Activated naive CD8-positive, alpha-beta T cell treated with anti-CD3 and anti-CD28 coated beads, Interleukin-2, amount 10 ng/mL, durations not matched to agents 7 days and 5 days (primary cell): ENCODE measurements around the gene DSC1. TPM values are rescaled to one million over a fixed set of nuclear protein-coding genes. Genes with fewer than 3 reads are reported as not detected.
"Not testable (repeated sequence)": the region's sequence is repeated elsewhere in the genome, so short reads cannot be mapped to it uniquely, and the experiment has no call there.

Source experiments
- ATAC-seq: fragments of 150-1000 bp; cut with Tn5 transposase; one replicate; pipeline ENCODE4 v1.10.0; 2021; ENCODE audit warnings: low read depth, moderate library complexity
- POLR2A ChIA-PET: fragments of 350-600 bp; sonication (Branson Sonifier 250); formaldehyde crosslinking; loops from one replicate; lab custom pipeline; 2021; ENCODE audit warnings: antibody characterized with exemption; lab: Charles Lee
- DNase-seq: peaks from one replicate; pipeline ENCODE4 v3.0.0; 2021
- H3K27ac Mint-ChIP-seq: one replicate; pipeline ENCODE4 v1.8.0; 2022; ENCODE audit warnings: mild to moderate bottlenecking, mixed read lengths
- H3K27me3 Mint-ChIP-seq: one replicate; pipeline ENCODE4 v1.8.0; 2022; ENCODE audit warnings: mild to moderate bottlenecking, moderate library complexity, mixed read lengths
- H3K36me3 Mint-ChIP-seq: one replicate; pipeline ENCODE4 v1.8.0; 2021; ENCODE audit warnings: mild to moderate bottlenecking, mixed read lengths
- H3K4me1 Mint-ChIP-seq: one replicate; pipeline ENCODE4 v1.8.0; 2021; ENCODE audit warnings: mixed read lengths
- H3K4me3 Mint-ChIP-seq: one replicate; pipeline ENCODE4 v1.8.0; 2022; ENCODE audit warnings: mild to moderate bottlenecking, moderate library complexity, mixed read lengths
- H3K9me3 Mint-ChIP-seq: one replicate; pipeline ENCODE4 v1.8.0; 2021; ENCODE audit warnings: mixed read lengths
- total RNA-seq, 2 experiments: library from RNA; stranded (reverse); gene quantifications; one replicate each; pipeline ENCODE4 v1.2.3, GENCODE V29; 2021

DSC1 gene
- total RNA-seq, 2 experiments from 2014 or later = 0.61 to 0.71 TPM

DNA sequence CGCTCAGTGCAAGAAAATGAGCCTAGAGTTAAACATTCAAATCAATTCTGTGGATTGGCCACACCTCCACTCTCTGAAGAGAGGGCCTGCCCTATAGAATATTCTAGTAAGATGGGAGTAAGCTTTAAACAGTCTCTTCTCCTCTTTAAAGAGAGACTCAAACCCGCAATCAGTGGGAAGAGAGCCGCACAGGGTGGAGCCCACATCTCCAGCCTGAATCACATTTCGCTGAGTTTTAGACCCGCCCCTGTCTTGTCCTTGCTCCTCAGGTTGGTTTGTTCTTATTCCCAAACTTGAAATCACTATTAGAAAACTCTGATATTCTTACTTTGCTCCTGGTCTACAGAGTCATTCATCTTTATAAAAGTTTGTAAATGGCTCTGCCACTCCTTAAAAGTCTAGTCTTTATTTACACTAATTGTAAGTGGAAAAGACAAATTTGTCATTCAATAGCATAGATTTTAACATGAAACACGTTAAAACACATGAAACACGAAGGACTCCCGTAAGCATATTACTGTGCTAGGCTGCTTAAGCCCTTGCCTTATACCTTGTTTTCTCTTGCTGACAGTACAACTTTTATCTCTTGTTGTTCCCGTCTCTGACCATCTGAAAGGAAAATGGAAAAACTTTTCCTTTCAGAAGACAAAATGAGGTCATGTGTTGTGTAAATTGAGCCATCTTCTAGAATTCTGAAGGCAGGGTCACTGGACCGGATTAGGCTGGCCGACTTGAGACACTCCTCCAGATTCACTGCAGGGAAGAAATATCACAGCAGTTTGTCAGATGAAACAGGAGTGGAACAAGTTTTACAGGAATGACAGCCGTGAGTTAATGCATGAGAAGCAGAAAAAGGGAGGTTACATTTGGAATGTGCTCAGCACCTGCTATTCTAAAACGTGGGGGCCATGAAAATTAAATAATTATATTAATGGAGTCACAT is 5.6 kb downstream of the DSC1 start:
- H3K27me3 Mint-ChIP-seq = no peaks in the 10 kb centered on the region

DNA sequence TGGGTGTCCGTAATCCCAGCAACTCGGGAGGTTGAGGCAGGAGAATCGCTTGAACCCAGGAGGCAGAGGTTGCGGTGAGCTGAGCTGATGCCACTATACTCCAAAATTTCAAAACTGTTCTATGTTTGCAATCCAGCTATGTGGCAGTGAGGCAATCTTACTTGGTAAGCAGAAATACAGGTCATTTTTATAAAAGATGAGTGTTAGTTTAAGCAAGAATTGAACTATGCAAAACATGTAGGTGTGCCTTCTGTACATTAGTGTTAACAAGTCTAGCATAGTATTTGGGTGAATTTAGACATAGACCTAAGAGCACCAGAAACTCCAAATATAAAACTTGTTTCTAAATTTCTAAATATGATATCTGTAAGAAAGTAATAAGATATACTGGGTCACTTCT is 7.2 kb downstream of the DSC1 start:
- no peaks in the 10 kb centered on the region for H3K9me3 Mint-ChIP-seq
- no peaks in the 10 kb centered on the region for H3K4me1 Mint-ChIP-seq
- ATAC-seq (no peak), DNase-seq (no peak)
- POLR2A ChIA-PET = no interaction called here
- no peak overlapping the region for H3K4me3 Mint-ChIP-seq
- no peaks in the 10 kb centered on the region for H3K27me3 Mint-ChIP-seq
- H3K36me3 Mint-ChIP-seq = no peaks in the 10 kb centered on the region
- H3K27ac Mint-ChIP-seq = no peak overlapping the region

More for the DNA sequence above, 5.6 kb downstream of the DSC1 start:
- H3K36me3 Mint-ChIP-seq = no peaks in the 10 kb centered on the region
- H3K9me3 Mint-ChIP-seq = no peaks in the 10 kb centered on the region
- ATAC-seq (no peak), DNase-seq (no peak)
- no peak overlapping the region for H3K27ac Mint-ChIP-seq
- no peaks in the 10 kb centered on the region for H3K4me1 Mint-ChIP-seq
- POLR2A ChIA-PET = no interaction called here
- no peak overlapping the region for H3K4me3 Mint-ChIP-seq

DNA sequence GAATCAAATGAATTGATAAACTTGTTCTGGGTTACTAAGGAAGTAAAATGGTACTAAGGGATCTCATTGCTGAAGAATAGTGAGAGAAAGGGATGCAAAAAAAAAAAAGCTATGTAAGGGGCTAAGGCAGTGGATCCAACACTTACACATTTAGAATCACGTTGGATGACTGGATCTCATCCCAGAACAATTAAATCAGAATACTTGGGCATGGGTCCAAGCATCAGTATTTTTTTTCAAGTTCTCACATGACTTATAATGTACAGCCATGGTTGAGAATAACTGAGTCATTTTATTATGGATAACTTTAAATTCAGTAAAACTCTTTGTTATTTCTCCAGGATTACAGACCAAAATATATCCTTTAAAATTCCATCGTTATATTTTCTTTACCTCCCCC is 8.5 kb downstream of the DSC1 start:
- H3K36me3 Mint-ChIP-seq = no peaks in the 10 kb centered on the region
- no peaks in the 10 kb centered on the region for H3K9me3 Mint-ChIP-seq
- POLR2A ChIA-PET = no interaction called here
- ATAC-seq (no peak), DNase-seq (no peak)
- H3K27me3 Mint-ChIP-seq = no peaks in the 10 kb centered on the region
- H3K27ac Mint-ChIP-seq = no peak overlapping the region
- H3K4me3 Mint-ChIP-seq = no peak overlapping the region
- H3K4me1 Mint-ChIP-seq = no peaks in the 10 kb centered on the region

DNA sequence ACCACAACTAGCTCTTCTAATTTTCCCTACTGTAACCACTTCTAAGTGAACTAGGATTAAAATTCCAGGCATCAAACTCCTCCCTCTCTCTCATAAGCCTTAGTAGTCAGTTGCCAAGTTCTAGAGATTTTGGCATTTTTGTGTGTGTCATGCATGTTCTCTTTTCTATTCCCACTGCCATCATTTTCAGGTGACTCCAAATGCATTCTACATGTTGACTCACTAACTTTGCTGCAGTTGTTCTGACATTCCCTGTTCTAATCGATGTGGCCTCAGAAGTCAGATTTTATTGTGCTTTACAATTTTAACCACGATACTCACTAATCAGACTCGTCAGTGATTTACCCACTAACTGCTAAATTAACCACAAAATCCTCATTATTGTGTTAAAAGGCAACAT is 13.3 kb downstream of the DSC1 start:
- H3K9me3 Mint-ChIP-seq = peaks cover 3% of the 10 kb centered on the region
- H3K27me3 Mint-ChIP-seq = no peaks in the 10 kb centered on the region
- no peaks in the 10 kb centered on the region for H3K4me1 Mint-ChIP-seq
- no peak overlapping the region for H3K4me3 Mint-ChIP-seq
- ATAC-seq (no peak), DNase-seq (no peak)
- POLR2A ChIA-PET = no interaction called here
- no peak overlapping the region for H3K27ac Mint-ChIP-seq
- H3K36me3 Mint-ChIP-seq = no peaks in the 10 kb centered on the region

DNA sequence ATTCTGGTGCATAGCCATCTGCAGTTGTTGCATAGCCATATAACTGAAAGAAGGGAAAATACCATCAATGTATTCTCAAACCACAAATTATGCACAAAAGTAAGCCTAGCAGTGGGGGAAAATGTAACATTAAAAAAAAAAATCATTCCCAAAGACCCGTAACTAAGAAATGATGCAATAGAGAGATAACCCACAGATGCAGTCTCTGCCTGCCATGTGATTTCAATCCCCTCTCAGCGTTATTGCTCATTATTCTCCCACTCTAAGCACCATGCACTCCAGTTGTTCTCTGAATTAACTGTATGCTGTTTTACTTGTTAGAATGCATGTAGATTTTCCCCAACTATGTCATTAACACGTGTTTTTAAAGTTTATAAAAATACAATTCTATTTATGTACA is 14.1 kb downstream of the DSC1 start:
- DNase-seq (no peak), ATAC-seq (no peak)
- no peak overlapping the region for H3K4me3 Mint-ChIP-seq
- POLR2A ChIA-PET = no interaction called here
- no peak overlapping the region for H3K27ac Mint-ChIP-seq
- H3K9me3 Mint-ChIP-seq = peaks cover 4% of the 10 kb centered on the region
- no peaks in the 10 kb centered on the region for H3K27me3 Mint-ChIP-seq
- H3K4me1 Mint-ChIP-seq = no peaks in the 10 kb centered on the region
- no peaks in the 10 kb centered on the region for H3K36me3 Mint-ChIP-seq

DNA sequence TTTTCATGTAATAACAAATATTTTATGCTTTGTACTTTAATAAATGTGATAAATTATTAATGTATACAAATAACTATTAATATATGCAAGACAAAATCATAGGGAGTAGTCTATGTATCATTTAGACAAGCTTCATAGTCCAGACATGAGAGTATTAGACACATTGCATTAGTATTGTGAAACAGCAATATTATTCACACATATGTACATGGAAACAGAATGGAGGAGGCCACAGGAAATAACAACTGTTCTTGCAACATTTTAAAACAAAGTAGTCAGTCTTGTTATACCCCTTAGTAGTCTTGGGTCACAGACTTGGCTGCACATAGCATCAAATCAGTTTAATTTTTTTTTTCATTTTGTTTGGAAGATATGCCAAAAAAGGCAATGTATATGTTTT is 15.8 kb downstream of the DSC1 start:
- DNase-seq (no peak), ATAC-seq (no peak)
- Mint-ChIP-seq H3K9me3 (peaks cover 4% of the 10 kb centered on the region), H3K36me3 (no peaks in the 10 kb centered on the region), H3K4me1 (no peaks in the 10 kb centered on the region), H3K4me3 (no peak overlapping the region), H3K27ac (no peak overlapping the region), H3K27me3 (no peaks in the 10 kb centered on the region)
- POLR2A ChIA-PET = no interaction called here

DNA sequence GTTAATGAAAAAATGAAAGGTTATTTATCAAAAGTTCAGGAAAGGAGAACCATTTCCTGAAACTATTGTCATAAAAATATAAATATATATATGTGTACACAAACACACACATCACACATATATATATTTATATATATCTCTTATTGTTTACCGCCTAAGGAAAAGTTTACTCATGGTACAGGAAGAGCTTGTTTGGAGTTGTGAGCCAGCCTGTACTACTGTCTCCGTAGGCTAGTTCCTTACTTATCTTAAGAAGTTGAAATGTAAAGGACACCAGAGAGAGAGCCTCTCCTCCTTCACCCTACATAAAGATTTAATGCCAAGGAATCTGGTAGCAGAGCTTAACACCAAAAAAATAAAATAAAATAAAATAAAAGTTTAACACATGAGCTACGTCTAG is 19.6 kb downstream of the DSC1 start:
- POLR2A ChIA-PET = no interaction called here
- no peak for ATAC-seq
- no peaks in the 10 kb centered on the region for H3K36me3 Mint-ChIP-seq
- DNase-seq = no peak
- H3K27ac Mint-ChIP-seq = no peak overlapping the region
- H3K27me3 Mint-ChIP-seq = no peaks in the 10 kb centered on the region
- peaks cover 4% of the 10 kb centered on the region for H3K9me3 Mint-ChIP-seq
- H3K4me1 Mint-ChIP-seq = no peaks in the 10 kb centered on the region
- H3K4me3 Mint-ChIP-seq = no peak overlapping the region

DNA sequence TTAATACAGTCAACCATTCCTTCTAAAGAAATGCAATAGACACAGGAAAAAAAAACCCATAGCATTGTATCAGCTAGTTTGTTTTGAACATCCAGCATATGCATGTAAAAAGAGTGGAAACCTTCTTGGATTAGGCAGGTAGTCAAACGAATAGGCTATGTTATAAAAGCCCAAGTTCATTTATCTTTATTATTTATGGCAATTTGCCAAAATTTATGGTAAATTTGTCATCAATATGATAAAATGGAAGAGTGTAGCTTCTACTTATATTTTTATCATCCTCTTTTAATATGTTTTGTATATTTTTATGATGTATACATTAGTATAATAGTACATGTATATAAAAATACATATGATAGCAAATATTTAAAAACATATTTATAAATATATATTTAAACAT is 23.9 kb downstream of the DSC1 start:
- ATAC-seq (no peak), DNase-seq (no peak)
- Mint-ChIP-seq H3K9me3 (no peaks in the 10 kb centered on the region), H3K27me3 (no peaks in the 10 kb centered on the region), H3K27ac (no peak overlapping the region), H3K4me3 (no peak overlapping the region), H3K4me1 (no peaks in the 10 kb centered on the region), H3K36me3 (no peaks in the 10 kb centered on the region)
- POLR2A ChIA-PET = no interaction called here

DNA sequence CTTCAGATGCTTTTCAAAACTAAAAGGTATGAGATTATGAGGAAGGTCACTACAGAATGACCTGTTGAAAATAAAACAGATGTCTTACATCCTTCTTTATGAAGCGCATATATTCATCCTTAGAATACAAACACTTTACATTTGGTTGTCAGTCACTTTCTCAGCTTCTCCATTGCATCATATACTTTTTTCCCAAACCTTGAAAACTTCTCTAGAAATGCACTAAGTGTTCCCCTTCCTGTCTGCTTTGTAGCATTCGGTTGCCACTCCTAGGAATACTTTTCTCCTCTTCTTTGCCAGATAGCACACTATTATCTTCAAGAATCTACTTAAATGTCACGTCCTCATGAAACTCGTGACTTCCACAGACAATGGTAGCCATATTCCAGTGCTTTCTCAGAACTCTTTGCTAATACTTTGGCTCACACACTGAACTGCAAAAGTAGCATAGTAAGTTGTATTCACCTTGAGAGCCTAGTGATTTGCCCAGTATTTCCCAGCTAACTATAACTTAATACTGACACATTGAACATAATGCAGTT is 27.6 kb downstream of the DSC1 start:
- ATAC-seq = no peak
- H3K4me3 Mint-ChIP-seq = no peak overlapping the region
- H3K9me3 Mint-ChIP-seq = no peaks in the 10 kb centered on the region
- POLR2A ChIA-PET = no interaction called here
- H3K36me3 Mint-ChIP-seq = no peaks in the 10 kb centered on the region
- H3K27me3 Mint-ChIP-seq = no peaks in the 10 kb centered on the region
- H3K4me1 Mint-ChIP-seq = no peaks in the 10 kb centered on the region
- no peak overlapping the region for H3K27ac Mint-ChIP-seq
- DNase-seq = no peak

DNA sequence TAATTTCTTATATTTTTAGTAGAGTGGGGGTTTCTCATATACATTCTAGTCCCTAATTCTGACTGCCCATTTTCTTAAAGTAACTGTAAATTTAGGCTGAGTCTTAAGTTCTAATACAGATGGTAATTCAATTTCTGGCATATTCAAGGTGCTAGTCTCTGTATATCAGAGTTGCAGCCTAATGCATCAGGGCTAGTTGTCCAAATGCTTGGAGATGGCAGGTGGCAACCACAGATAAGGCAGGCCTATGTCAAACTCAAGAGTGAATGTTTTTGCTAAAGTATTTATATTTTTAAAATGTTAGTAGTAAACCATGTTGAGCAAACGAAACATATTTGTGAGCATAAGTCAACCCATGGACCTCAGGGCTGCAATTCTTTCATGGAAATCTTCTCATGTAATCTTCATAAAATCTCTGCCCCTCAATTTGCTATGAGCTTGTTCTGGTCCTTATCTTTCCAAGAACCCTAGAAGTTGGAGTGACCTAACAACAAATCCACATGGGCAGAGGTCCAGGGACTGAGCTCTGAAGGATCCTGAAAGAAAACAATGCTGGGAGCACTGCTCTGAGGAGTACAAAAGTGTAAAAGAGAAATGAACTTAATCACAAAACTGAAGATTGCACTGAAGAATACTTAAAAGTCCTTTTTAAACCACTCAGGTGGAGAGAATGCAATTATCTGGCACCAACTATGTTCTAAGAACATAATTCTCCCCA is 33.1 kb downstream of the DSC1 start:
- ATAC-seq (no peak), DNase-seq (no peak)
- H3K27ac Mint-ChIP-seq = no peak overlapping the region
- POLR2A ChIA-PET = no interaction called here
- H3K4me3 Mint-ChIP-seq = no peak overlapping the region
- H3K36me3 Mint-ChIP-seq = no peaks in the 10 kb centered on the region
- no peaks in the 10 kb centered on the region for H3K27me3 Mint-ChIP-seq
- H3K9me3 Mint-ChIP-seq = peaks cover 2% of the 10 kb centered on the region
- no peaks in the 10 kb centered on the region for H3K4me1 Mint-ChIP-seq

DNA sequence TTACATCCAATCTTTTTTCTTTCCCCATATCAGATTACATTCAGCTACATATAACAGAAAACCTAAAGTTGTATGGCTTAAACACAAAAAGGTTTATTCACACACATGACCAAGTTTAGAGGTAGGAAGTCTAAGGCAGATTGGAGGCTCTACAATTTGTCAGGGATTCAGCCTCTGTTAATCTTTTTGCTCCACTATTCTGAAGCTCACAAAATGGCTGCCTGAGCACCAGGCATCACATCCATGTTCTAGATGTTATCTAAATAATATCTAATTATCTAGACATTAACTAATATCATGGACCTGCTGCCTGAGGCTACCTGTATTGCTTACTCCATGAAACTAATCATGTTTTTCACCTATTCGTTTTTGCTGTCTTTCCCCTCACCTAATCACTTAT is 36.8 kb downstream of the DSC1 start:
- POLR2A ChIA-PET = no interaction called here
- H3K27me3 Mint-ChIP-seq = no peaks in the 10 kb centered on the region
- H3K4me3 Mint-ChIP-seq = no peak overlapping the region
- no peaks in the 10 kb centered on the region for H3K36me3 Mint-ChIP-seq
- ATAC-seq = no peak
- no peak for DNase-seq
- no peaks in the 10 kb centered on the region for H3K4me1 Mint-ChIP-seq
- H3K9me3 Mint-ChIP-seq = peaks cover 2% of the 10 kb centered on the region
- no peak overlapping the region for H3K27ac Mint-ChIP-seq

DNA sequence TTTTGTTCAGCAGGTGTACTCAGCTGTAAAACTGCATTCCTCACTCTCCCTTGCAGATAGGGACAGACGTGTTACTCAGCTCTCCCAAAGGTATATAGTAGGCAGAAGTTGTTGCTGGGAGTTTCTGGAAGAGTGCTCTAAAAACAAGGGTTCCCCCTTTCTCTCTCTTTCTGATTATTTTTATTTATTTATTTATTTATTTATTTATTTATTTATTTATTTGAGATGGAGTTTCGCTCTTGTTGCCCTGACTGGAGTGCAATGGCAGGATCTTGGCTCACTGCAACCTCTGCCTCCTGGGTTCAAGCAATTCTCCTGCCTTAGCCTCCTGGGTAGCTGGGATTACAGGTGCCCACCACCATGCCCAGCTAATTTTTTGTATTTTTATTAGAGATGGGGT is 39.5 kb downstream of the DSC1 start:
- DNase-seq, ATAC-seq, H3K4me3 Mint-ChIP-seq, H3K9me3 Mint-ChIP-seq, H3K27me3 Mint-ChIP-seq, H3K27ac Mint-ChIP-seq, H3K4me1 Mint-ChIP-seq, POLR2A ChIA-PET, H3K36me3 Mint-ChIP-seq: not testable (repeated sequence)

DNA sequence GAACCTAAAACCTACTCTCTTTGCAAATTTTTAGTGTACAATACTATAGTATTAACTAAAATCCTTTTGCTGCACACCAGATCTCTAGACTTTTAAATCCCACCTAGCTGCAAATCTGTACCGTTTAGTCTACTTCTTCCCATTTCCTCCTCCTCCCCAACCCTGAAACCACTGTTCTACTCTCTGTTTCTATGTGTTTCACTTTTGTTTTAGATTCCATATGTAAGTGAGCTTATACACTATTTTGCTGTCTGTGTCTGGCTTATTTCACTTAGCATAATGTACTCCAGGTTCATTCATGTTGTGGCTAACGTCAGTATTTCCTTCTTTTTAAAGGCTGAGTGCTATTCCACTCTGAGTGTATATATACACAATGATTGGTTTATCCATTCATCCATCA is 42.1 kb downstream of the DSC1 start:
- POLR2A ChIA-PET = no interaction called here
- H3K4me1 Mint-ChIP-seq = peaks cover 2% of the 10 kb centered on the region
- ATAC-seq = no peak

More for the DNA sequence above, 42.1 kb downstream of the DSC1 start:
- Mint-ChIP-seq H3K27me3 (no peaks in the 10 kb centered on the region), H3K36me3 (no peaks in the 10 kb centered on the region), H3K9me3 (peaks cover 3% of the 10 kb centered on the region), H3K27ac (no peak overlapping the region), H3K4me3 (no peak overlapping the region)
- DNase-seq = no peak
